ENCODE data around the gene CALM1.

The CALM1 gene

DNA sequence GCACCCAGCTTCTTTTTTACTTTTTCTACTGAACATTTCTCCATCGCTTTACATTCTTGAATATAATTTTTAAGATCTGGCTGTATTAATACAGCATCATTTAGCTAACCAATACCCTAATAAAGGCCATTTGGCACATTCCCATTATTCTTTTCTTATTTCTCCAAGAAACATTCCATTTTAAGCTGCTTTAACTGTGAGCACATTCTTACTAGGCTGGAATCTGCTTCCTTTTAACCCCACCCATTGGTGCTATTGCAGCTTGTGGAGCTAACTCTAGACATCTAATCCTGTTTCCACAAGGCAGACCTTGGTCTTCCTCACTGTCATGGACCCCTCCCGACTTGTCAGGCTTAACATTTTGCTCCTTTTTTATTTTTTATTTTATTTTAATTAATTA is 15.2 kb downstream of the CALM1 start:
- no peak for DNase-seq

DNA sequence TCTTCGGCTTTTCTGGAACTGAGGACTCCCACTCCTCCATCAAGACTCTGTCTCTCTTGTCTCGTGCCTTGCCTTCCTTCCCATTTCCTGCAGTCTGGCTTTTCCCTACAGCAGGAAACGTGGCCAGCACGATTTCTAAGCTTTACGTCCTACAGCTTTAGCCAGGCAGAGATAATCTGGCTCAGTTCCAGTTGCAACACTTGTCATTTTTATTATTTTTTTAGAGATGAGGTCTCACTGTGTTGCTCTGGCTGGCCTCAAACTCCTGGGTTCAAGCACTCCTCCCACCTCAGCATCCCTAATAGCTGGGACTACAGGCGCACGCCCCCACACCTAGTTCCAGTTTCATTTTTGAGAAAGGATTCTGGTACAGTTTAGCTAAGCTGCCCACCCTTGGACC is 19.9 kb downstream of the CALM1 start:
- no peak for DNase-seq

DNA sequence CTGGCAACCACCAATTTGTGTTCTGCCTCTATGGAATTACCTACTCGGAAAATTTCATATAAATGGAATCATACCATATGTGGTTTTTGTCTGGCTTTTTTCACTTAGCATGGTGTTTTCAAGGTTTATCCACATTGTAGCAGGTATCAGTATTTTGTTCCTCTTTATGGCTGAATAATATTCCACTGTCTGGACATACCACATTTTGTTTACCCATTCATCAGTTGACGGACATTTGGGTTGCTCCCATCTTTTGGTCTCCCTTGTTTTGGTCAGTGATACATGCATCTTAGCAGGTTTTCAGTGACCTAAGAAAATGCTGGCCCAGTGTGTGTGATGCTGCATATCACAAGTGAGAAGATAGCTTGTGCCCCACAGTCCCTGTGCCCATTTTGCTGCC is 21.2 kb downstream of the CALM1 start:
- DNase-seq, result no peak

DNA sequence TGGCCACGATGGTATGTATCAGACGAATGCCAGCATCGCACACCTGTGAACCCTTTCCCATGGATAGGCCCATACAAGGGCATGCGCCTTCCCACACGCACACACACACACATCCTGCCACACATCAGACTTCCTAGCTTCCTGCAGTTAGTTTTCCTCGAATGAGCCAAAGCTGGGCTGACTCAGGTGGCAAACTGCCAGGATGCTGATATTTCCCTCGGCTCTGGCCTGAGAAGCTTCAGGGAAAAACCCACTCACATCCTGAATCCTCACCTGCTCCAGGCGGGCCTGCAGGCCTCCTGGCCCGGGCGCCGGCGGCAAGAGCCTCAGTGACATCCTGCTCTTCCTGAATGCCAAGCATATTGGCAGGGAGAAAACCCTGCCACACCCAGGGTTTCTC is 22.4 kb downstream of the CALM1 start:
- peak; percentile 4 for DNase-seq

DNA sequence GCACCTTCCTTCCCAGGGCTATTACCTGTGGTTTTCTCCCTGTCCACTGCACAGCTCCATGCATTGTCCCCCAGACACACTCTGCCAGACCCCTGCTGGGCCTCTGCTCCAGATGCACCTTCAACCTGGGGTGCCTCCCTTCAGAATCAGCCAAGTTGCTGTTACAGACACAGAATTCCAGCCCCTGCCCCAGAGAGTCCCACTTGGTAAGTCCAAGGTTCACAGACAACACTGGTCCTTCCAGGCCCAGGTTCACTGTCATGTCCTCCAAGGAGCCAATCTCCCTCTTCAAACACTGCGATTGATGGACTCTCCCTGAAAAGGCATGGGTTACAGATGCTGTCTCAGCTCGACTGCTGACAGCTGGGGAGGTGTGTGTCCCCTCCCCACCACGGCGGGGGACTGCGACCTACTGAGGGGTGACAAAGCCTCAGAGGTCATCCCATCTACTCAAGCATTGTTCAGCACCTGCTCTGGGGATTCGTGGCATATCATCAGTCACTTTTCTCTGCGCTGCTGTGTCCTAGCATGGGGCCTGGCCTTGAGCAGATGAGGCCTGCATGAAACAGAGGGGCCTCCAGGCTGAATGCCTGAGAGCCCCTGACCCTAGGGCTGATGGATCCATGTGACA is 24.3 kb downstream of the CALM1 start:
- DNase-seq, result no peak

DNA sequence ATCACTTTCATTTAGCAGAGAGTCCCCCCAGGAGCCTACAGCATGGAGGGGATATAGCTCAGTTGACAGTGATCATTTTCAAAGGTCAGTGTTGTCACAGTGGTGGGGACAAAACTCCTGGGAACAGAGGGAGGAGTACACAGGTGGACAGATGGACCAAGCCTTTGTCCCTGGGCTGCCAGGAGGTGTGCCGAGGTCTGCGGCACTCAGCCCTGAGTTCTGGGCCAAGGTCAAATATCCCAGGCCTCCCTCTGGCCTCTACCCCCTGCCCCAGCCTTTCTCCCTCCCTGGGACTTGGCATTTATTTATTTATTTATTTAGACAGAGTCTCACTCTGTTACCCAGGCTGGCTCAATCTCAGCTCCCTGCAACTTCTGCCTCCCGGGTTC is 24.8 kb downstream of the CALM1 start:
- no peak for DNase-seq

GRCh38 chr14:90423166-90423565 is 26.3 kb downstream of the CALM1 start:
- no peak for DNase-seq

GRCh38 chr14:90424075-90424474 is 27.2 kb downstream of the CALM1 start:
- no peak for DNase-seq

GRCh38 chr14:90424686-90425372 is 28.0 kb downstream of the CALM1 start:
- DNase-seq, result no peak

- no peak for DNase-seq
These were observed 28.6 kb downstream of the CALM1 start for GRCh38 chr14:90425373-90425879.

- DNase-seq, result no peak
These were observed 29.3 kb downstream of the CALM1 start for GRCh38 chr14:90426031-90426540.

GRCh38 chr14:90426663-90427062 is 29.8 kb downstream of the CALM1 start:
- no peak for DNase-seq

DNA sequence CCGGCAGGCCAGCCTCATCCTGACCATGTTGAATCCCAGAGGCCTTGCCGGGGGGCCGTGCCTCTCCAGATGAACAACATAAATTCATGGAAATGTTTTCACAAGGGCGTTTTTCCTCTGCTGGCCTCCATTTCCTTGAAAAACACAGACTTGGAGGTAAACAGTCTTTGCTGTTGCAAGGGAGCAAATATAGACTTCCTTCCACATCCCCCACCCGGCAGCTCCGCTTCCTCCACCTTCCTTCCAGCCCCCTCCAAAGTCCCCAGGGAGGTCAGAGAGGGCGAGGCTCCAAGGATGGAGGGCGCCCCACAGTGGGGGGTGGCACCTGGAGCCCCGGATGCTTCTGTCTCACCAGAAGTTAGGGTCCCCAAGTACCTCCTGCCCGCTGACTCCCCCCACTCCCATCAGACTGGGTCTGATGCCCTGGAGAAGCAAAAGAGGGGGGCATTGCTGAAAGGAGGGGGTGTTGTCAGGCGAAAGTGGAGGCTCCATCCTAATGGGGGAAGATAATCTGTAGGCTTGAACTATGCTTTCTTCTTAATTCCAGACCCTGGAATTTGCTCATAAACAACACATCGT is 31.1 kb downstream of the CALM1 start:
- DNase-seq, result no peak

DNA sequence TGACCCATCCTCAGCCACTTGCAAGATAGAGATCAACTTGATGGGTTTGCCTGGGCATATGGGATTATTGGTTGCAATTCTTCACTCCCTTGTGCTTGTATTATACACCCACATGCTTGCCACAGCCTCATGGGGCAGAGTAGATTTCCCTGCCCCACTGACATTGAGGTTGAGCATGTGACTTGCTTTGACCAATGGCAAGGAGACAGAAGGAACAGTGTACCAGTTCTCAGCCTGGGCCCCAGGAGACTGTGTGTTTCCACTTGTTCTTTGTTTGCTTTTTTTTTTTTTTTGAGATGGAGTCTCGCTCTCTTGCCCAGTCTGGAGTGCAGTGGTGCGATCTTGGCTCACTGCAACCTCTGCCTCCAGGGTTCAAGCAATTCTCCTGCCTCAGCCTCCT is 31.8 kb downstream of the CALM1 start:
- no peak for DNase-seq

GRCh38 chr14:90429236-90429635 is 32.4 kb downstream of the CALM1 start:
- no peak for DNase-seq

DNA sequence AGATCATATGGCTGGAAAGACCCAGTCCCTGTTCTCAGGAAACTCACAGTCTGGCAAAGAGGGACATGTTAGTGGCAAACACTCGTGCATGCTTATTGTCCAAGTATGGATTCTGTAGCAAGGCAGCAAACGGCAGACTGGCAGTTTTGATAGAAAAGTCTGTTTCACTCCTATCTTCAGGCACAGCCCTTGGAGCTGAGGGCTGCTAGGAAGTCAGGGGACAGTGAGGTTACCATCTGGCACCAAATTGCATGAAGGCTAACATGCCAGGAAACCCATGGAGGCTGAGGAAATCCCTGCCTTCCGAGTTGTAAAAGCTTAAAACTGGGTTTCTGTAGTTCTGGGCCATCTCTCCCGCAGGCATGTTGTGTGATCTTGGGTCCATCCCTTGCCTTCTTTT is 32.9 kb downstream of the CALM1 start:
- no peak for DNase-seq

- no peak for DNase-seq
These were observed 37.7 kb downstream of the CALM1 start for GRCh38 chr14:90434370-90435020.

DNA sequence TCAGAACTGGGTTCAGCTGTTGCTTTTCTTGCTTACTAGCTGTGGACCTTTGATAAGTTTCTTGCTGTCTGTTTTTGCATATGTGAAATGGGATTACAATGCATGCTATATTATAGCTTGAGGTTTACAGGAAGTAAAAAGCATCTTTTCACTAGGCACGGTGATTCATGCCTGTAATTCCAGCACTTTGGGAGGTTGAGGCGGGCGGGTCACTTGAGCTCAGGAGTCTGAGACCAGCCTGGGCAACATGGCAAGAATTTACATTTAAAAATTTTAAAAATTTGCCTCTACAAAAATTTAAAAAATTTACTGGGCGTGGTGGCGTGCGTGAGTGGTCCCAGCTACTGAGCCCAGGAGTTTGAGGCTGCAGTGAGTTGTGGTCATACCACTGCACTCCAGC is 42.0 kb downstream of the CALM1 start:
- no peak for DNase-seq

- DNase-seq, result no peak
These were observed 43.2 kb downstream of the CALM1 start for GRCh38 chr14:90440021-90440451.

DNA sequence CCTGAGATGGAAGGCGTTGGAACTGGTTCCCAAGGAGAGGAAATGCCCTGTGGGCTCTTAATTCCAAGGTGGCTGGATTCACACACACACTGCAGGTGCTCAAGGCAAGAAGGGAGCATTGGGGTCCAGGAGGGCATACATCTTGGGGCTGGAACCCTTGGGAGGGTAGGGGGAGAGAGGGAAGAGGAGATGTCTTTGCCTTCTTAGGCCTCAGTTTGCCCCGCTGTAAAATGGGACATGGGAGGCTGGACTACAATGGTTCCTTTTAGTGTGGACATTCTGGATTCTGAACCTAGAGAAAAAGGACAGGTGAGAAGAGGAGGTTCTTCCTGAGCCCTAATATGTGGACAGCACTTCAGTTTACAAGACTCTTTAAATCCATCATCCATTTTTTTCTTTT is 43.8 kb downstream of the CALM1 start:
- no peak for DNase-seq

DNA sequence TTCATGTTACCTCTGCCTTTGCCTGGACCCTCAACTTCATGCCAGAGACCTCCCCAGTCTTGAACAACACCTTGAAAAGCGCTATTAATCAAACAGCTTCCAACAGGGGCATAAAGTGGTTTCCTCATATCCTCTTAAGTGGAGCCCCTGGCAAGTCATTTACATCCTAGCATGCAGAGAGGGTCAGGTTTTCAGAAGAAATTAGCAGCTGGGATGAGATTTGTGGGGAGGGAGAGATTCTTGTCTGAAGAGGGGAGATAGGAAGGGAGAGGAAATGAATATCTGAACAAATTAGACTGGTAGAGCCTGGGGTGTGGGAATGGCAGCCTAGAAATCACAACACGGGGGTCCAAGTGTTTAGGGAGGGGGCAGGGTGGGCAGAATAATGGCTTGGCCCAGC is 45.6 kb downstream of the CALM1 start:
- DNase-seq, result no peak

DNA sequence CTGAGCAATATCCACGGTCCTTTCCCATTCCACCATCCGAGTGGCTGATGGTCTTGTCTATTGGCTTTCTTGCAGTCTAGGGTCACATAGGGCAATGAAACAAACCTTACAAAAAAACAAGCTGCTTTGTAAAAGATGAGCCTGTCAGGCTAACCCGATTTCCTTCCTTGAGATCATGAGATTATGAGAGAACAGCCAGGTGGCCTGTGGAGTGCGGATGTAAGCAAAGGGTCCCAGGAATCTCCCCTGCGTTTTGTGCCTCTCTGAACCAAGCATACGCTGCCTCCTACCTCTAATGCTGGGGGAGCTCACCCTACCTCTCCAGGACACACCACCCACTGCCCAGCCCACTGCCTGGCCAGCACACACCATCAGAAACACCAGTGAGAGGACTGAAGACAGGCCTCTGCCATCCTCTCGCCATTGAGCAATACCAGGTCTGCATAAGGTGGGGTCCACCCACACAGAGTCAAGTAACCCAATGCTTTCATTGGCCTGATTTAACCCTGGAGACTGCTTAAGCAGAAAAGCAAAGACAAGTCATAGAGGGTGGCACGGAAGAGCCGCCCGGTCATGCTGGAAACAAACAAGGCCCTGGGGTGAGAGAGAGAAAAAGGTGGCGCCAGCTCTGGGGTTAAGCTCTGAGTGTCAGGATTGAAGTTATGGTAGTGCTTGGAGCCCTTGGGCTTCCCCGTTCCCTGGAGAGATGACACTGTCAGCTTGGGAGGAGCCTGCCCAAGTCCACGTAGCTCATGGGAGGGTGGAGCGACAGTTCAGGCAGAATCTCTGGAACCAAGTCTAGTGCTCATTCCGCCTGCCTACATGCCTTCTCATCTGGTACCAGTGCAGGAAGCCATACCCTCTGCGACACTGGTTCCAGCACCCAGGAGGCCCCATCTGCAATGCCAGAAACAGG is 46.6 kb downstream of the CALM1 start:
- DNase-seq, result no peak

All from GOT3 (cell line).